GM18498 (cell line): ENCODE measurements around the gene ATAD2B.
"Not testable (repeated sequence)": the region's sequence is repeated elsewhere in the genome, so short reads cannot be mapped to it uniquely, and the experiment has no call there.

Source experiments
- ATAC-seq: cut with Tn5 transposase; IDR thresholded peaks from one replicate; pipeline ENCODE4 v1.9.1; 2021; ENCODE audit warnings: mild to moderate bottlenecking, moderate library complexity; ENCODE audit not compliant: unreplicated experiment

ATAD2B gene

DNA sequence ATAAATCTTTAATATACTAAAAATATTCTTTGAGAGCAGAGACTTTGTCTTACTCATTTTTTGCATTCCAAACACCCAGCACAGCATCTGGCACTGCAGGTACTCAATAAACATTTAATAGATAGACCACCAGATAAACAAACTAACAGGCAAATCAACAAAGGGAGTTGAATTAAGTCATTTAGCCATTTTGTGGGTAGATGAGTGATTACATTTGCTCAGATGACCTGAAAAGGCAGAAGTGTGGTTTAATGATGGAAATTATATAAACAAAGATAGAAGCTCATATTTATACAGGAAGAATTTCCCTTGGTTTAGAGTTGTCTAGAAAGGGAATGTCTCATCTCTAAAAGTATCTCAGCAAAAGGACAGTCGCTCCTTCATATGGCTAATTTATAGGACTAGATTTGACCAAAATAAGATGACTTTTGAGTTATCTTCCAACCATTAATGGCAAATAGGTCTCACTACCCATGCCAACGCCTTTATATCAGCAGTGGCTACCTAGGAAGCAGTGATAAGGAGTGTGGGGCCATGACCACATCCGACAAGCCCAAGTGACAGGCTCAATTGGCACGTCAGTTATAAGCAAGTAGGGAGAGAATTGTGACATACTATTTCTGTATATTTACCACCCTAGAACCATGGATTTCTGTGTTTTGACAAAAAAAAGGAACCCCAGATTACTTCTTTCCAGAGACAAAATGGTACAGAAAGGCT is 173.5 kb downstream of the ATAD2B start:
- ATAC-seq = no peak

DNA sequence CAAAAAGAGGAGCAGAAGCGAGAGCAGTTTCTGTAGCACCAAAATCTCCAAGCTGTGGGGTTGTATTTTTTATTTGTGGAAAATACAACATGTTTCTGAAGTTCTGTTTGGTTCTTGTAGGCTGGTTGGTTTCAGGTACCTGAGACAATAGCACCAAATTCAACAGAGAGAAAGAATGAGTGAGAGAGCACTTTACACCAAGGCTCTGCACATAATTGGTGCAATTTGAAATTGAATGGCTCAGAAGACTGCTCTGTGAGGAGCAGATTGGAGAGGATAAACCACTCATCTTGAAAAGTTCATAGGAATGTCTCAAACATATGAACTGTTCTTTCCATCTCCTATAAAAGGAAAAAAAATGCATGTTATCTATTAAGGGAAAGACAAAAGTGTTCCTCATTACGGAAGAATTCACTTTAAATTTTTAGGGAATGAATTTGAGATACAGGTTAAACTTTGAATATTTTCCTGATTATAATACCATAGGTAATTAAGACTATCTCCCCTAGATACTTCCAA is 175.1 kb downstream of the ATAD2B start:
- ATAC-seq = no peak

DNA sequence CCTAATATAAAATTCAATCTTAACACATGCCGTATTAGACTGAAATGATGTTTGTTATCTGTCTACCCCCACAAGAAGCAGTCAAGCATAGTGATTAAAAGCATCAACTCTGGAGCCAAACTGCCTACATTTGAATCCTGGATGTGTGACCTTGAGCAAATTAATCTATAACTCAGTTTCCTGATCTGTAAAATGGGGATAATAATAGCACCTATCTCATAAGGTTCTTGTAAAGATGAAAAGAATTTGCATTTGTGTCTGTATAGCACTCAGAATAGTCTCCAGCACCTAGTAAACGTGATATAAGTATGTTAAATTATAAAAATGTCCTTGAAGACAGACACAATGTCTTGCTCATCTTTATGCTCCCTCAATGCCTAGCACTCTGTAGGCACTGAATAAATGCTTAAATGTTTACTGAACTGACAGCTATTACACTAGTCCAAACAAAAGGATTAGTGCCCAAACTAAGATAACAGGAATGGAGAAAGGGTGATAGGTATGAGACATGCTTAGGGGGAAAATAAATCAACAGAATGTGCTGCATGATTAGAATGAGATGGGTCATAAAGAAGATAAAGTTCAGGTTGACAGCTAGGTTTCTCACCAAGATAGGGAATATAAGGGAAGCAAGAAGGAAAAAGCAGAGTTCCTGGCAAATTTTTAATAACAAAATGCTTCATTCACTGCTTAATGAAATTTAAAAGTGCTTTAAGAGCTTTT is 180.6 kb downstream of the ATAD2B start:
- ATAC-seq = peak; percentile 32

DNA sequence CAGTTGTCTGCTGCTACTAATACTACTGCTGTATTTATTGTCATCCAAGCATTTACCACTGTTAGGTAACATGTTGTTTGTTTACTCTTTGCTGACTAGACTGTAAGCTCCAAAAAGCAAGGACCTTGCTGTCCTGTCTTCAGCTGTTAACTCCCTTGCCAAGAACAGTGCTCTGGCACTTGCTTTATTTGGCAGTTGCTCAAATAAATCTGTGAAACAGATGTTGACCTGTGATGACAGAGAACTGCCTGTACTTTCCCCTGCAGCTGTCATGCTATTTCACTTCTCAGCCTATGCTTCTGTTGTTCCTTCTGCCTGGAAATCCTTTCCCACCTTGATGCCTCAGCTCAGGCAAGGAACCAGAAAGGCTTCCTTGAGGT is 181.2 kb downstream of the ATAD2B start:
- ATAC-seq = peak; percentile 70

DNA sequence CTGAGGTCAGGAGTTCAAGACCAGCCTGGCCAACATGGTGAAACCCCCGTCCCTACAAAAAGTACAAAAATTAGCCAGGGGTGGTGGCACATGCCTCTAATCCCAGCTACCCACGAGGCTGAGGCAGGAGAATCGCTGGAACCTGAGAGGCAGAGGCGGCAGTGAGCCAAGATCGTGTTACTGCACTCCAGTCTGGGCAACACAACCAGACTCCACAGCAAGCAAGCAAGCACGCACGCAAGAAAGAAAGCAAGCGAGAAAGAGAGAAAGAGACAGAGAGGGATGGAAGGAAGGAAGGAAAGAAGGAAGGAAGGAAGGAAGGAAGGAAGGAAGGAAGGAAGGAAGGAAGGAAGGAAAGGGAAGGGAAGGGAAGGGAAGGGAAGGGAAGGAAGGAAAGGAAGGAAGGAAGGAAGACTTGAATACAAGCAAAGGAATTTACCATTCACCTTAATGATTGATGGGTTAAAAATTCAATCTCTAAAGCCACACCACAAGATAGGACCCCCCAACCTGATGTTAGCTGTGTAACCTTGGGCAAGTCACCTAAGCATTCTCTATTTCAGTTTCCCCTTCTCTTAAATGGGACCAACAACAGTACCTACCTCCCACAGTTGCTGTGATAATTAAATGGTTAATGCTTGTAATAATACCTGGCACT is 181.7 kb downstream of the ATAD2B start:
- no peak for ATAC-seq

DNA sequence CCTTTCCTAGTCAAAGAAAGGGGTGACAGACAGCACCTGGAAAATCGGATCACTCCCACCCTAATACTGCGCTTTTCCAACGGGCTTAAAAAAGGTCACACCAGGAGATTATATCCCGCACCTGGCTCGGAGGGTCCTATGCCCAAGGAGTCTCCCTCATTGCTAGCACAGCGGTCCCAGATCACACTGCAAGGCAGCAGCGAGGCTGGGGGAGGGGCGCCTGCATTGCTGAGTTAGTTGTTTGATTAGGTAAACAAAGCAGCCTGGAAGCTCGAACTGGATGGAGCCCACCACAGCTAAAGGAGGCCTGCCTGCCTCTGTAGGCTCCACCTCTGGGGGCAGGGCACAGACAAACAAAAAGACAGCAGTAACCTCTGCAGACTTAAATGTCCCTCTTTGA is 190.1 kb downstream of the ATAD2B start:
- not testable (repeated sequence) for ATAC-seq

DNA sequence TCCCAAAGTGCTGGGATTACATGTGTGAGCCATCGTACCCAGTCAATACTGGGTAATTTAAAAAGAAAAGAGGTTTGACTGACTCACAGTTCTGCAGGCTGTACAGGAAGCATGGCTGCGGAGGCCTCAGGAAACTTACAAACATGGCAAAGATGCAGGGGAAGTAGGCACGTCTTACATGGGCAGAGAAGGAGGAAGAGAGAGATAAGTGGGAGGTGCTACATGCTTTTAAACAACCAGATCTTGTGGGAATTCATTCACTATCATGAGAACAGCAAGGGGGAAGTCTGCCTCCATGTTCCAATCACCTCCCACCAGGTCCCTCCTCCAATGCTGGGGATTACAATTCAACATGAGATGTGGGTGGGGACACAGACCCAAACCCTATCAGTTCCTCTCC is 192.5 kb downstream of the ATAD2B start:
- no peak for ATAC-seq

DNA sequence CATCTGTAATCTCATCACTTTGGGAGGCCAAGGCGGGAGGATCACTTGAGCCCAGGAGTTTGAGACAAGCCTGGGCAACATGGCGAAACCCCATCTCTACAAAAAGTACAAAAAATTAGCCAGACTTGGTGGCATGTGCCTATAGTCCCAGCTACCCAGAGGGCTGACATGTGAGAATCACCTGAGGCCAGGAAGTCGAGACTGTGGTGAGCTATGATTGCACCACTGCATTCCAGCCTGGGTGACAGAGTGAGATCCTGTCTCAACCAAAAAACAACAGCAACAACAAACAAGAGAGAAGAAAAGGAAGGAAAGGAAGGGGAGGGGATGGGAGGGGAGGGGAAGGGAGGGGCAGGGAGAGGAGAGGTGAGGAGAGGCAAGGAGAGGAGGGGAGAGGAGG is 203.9 kb downstream of the ATAD2B start:
- ATAC-seq = not testable (repeated sequence)

DNA sequence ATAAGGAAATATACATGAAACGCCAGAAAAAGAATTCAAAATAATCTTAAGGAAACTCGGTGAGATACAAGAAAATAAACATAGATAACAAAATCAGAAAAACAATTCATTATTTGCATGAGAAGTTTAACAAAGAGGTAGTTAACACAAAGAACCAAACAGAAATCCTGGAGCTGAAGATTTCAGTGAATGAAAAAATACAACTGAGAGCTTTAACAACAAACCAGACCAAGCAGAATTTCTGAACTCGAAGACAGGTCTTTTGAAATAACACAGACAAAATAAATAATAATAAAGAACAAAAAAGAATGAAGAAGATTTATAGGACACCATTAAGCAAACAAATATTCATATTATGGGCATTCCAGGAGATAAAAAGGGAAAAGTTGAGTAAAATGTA is 204.7 kb downstream of the ATAD2B start:
- no peak for ATAC-seq

DNA sequence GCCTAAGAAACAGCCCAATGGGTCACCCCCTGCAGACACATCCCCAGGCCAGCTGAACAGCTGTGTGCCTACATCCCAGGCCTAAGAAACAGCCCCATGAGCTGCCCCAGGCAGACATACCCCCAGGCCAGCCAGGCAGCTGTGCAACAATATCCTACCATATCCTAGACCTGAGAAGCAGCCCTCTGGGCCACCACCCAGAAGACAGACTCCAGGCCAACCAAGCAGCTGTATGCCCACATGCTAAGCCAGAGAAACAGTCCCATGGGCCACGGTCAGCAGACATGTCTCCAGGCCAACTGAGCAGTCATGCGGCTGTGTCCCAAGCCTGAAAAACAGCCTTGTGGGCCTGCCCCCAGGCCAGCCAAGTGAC is 205.5 kb downstream of the ATAD2B start:
- no peak for ATAC-seq

DNA sequence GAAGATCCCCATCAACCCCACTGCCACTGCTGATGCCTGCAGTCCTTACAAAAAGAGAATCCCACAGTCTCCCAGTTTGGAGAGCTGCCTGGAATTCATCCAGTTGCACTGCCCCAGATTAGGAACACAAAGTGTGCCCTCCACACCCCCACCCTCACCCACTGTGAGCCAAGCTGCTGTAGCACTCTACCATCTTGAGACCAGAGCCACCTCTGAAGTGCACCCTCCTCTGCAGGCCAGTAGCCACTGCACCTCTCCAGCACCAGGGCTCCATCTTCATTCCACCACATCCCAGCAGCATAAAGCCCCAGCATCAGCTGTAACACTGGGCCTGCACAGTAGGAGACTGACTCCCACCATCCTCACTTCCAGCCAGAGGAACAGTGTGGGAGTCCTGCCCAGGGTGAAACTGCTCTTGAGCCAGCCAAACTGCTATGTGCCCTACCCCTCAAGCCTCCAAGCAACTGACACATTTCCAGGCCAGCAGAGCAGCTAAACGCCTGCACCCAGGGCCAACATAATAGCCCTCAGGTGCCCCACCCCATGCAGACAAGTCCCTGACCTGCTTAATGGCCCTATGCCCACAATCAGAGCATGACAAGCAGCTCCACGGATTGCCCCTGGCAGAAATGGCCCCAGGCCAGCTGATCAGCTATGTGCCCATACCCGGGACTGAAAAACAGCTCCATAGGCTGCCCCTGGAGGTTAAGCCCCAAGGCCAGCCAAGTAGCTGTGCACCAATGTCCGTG is 206.0 kb downstream of the ATAD2B start:
- no peak for ATAC-seq

DNA sequence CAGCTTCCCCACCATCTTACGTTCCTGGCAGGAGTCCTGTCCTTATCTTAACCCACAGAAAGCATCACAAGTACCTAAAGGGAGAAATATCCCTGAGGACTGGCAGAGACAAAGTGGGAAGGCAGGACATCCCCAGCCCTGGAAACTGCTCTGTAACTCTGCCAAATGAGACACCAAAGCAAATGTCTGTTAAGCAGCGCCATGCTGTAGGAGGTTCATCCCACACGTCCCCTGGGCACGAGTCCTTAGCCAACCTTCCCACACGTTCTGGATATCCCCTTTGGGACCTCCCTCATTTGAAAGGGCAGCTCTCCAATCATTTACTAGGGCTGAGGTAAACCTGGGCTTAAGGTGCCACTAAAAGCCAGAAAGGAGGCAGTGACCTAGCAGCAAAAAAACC is 207.2 kb downstream of the ATAD2B start:
- no peak for ATAC-seq

DNA sequence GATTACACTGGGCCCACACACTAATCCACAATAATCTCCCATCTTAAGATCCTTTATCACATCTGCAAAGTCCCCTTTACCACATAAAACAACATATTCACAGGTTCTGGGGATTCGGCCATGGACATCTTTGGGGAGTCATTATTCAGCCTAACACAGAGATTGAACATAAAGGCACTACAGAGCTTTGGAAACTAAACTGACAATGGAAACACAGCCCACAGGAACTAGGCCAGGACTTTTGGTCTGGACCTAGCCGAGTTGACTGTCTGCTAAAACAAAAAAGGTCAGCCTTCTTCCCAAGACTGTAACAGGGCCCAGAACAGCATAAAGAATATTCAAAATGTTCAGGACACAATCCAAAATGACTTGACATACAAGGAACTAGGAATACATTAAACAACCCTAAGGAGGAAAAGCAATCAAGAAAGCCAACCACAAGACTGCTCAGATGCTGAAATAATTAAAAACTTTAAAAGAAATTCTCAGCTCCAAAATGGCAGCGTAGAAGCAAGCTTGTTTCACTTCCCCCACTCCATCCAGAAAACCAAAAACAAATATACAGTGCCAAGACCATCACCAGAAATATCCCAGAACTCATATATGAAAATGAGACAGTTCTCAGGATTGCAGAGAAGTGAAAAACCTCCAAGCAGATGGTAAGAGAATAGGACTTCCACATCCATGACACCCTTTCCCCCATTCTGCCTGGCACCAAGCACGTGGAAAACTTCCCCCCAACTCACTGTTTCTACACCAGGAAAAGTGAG is 207.8 kb downstream of the ATAD2B start:
- no peak for ATAC-seq

DNA sequence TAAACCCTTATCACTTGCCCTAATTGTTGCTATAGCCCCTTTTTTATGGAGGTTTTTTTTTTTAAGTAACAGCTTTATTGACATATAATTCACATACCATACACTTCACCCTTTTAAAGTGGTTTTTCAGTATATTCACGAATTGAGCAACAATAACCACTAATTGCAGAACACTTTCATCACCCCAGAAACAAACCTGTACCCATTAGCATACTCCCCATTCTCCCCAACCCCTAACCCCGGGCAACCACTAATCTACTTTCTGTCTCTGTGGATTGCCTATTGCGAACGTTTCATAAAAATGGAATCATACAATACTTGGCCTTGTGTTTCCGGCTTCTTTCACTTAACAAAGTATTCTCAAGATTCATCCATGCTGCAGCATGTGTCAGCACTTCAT is 213.6 kb downstream of the ATAD2B start:
- ATAC-seq = no peak

DNA sequence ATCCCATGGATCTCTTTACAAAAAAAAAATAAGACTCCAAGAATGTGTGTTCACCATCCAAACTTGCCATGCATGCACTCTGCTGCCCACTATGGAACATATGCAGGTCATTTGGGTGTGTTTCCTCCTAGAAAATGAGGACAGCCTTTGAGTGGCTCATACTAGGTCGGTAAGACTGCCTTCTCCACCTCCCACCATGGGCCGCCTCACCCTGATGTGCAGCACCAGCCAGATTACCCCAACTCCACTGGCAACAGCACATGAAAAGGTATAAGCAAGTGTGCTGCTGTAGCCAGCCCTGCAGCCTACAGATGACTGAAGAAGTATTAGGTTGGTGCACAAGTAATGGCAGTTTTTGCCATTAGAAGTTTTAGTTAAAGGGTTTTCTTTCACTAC is 214.2 kb downstream of the ATAD2B start:
- ATAC-seq = no peak

DNA sequence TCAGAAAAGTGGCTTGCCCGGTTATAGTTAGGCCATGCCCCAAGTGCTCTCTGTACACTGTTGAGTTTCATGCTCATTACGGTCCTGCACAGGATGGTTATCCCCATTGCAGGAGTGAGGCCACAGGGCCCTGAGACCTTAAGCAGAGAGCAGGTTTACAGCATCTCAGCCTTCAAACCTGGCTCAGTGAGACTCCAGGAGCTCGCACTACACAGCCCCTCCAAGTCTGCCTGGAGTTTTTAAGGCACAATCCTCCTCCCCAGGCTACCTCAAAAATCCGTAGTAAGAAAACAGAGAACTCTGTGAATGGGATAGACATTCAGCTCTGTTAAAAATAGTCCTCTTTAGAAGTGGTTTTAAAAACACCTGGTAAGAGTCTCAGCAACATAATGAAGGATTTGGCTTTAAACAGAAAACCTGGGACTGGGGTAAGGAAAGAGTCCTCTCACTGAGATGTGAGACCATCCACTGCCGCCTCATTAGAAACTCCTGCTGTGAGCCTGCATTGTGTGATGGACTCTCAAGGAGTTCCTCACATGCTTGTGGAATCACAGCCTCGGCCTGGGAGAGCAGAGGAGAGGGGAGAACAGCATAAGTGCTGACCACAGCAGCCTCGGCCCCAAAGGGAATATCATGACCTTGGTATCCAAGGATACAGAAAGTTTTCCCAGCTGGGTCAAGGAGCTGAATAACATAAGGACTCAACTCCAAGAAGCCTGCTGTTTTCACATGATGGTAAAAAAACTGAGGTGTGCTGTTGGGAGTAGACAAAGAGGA is 214.8 kb downstream of the ATAD2B start:
- no peak for ATAC-seq

DNA sequence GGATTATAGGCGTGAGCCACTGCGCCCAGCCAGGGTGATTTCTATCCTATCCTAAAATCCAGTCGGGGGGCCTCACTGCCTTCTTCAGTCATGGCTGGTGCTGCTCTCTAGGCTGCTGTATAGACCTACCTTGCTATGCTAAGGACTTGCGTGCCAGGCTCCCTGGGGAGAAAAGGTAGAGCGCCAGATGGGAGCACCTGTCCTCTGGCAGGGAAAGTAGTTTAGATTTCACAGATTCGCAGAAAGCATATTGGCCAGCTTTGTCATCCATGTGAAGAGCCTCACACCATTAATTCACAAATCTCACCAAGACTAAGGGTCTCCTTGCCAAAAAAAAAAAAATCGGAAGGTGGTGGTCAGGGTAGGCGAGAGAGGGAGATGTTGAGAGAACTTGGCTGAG is 217.6 kb downstream of the ATAD2B start:
- ATAC-seq = no peak

DNA sequence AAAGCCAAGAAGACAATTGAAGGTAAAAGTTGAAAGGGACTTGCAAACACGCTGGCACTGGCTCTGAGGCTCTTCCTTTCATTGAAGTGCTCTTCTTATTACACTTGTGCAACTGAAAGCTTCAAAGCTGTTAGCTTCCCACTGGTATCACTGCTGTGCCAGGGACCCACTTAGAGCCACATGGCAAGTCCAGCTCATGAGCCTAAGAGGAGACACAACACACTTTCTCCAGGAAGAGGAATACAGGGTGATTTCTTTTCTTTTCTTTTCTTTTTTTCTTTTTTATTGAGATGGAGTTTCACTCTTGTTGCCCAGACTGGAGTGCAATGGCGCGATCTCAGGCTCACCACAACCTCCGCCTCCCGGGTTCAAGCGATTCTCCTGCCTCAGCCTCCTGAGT is 218.2 kb downstream of the ATAD2B start:
- no peak for ATAC-seq

DNA sequence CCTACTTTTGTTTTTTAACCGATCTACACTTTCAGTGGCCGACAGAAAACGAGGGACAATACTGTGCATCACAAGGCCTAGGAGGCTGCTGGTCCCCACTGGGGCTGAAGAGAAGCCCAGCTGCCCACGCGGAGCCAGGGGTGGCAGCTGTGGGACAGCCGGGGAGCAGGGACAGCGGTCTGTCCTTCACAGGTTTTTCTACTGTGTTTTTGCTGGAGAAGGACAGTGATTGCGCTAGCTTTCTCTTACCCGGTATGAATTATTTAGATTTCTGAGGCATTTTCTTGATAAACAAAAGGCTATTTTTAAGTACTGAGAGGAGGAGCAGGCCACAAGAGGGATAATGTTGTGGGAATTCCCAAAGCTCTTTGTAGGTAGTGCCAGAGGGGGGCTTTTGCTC is 219.8 kb downstream of the ATAD2B start:
- no peak for ATAC-seq

DNA sequence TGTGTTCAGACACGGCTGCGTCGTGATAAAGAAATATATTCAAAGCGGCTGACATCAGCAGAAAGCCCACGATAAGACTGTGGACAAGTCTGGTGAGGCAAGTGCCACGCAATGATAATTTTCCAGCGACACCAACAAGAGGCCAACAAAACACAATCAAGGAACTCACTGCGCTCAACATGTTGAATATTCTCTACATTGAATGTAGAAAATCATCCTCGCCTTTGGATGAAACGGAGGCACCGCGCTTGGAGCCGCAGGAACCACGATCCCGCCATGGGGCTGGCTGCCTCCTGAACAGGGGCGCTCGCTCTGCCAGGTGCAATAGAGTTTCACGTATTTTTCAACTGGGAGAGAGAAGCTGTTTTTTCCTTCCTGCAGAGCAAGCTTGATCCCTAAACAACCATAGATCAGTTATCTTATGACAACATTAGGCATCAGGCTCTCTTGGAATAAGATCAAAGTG is 220.3 kb downstream of the ATAD2B start:
- no peak for ATAC-seq
